NB4 (cell line): Measurements from ENCODE around the gene FRS2.
"Not testable (repeated sequence)": the region's sequence is repeated elsewhere in the genome, so short reads cannot be mapped to it uniquely, and the experiment has no call there.

Experiments
- DNase-seq: peaks from one replicate; pipeline ENCODE4 v3.0.0; 2010; ENCODE audit warnings: low read depth
- H3K4me3 ChIP-seq: one replicate; pipeline ENCODE4 v1.5.1; 2011; ENCODE audit warnings: mild to moderate bottlenecking, low read depth, low read length, moderate library complexity
- MYC ChIP-seq: IDR thresholded peaks from 2 replicates; pipeline ENCODE4 v1.6.1; 2011; ENCODE audit warnings: low read depth, low read length
- POLR2A ChIP-seq: IDR thresholded peaks from 2 replicates; pipeline ENCODE4 v1.6.1; 2011; ENCODE audit warnings: mild to moderate bottlenecking; ENCODE audit not compliant: insufficient read length; ENCODE audit errors: extremely low read depth
- TF ChIP-seq, protein P1 (sequence below): IDR thresholded peaks from 2 replicates; pipeline ENCODE4 v1.6.1; 2011; ENCODE audit warnings: low read depth, low read length
- TF ChIP-seq, protein P2 (sequence below): IDR thresholded peaks from one replicate; pipeline ENCODE4 v1.5.1; 2012; ENCODE audit warnings: low read depth, low read length

Gene FRS2

DNA sequence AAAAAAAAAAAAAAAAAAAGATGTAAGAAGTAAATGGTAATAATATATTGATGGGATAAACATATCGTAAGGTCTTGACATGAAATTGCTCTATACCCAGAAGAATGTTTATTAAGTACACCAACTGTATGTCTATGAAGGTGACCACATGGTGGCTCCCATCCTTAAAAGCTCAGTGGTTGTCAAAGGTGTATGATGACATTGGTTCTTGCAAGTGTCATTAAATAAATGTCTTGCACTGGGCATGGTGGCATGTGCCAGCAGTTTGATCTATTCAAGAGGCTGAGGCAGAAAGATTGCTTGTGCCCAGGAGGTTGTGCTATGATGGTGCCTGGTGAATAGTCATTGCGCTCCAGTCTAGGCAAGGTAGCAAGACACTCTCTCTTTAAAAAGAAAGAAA lies 125.5 kb downstream of the FRS2 start:
- no peak overlapping the region for H3K4me3 ChIP-seq
- peak; percentile 33 for DNase-seq
- TF ChIP-seq POLR2A (no peak), MYC (no peak)
- TF ChIP-seq, protein P1, sequence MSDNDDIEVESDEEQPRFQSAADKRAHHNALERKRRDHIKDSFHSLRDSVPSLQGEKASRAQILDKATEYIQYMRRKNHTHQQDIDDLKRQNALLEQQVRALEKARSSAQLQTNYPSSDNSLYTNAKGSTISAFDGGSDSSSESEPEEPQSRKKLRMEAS = no peak
- TF ChIP-seq, protein P2, sequence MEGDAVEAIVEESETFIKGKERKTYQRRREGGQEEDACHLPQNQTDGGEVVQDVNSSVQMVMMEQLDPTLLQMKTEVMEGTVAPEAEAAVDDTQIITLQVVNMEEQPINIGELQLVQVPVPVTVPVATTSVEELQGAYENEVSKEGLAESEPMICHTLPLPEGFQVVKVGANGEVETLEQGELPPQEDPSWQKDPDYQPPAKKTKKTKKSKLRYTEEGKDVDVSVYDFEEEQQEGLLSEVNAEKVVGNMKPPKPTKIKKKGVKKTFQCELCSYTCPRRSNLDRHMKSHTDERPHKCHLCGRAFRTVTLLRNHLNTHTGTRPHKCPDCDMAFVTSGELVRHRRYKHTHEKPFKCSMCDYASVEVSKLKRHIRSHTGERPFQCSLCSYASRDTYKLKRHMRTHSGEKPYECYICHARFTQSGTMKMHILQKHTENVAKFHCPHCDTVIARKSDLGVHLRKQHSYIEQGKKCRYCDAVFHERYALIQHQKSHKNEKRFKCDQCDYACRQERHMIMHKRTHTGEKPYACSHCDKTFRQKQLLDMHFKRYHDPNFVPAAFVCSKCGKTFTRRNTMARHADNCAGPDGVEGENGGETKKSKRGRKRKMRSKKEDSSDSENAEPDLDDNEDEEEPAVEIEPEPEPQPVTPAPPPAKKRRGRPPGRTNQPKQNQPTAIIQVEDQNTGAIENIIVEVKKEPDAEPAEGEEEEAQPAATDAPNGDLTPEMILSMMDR = no peak

- no peak for DNase-seq
- TF ChIP-seq, protein P2 = no peak
- TF ChIP-seq POLR2A = no peak
- TF ChIP-seq MYC = no peak
- no peak overlapping the region for H3K4me3 ChIP-seq
Observed at GRCh38 chr12:69598174-69598753, 128.1 kb downstream of the FRS2 start.

GRCh38 chr12:69600804-69601203 lies 130.6 kb downstream of the FRS2 start:
- H3K4me3 ChIP-seq = no peak overlapping the region
- DNase-seq = no peak
- no peak for TF ChIP-seq MYC

- DNase-seq = no peak
- H3K4me3 ChIP-seq = no peak overlapping the region
- TF ChIP-seq MYC (no peak), POLR2A (no peak)
- TF ChIP-seq, protein P2 = no peak
- TF ChIP-seq, protein P1 = no peak
Observed at GRCh38 chr12:69601962-69602685, 131.9 kb downstream of the FRS2 start.

DNA sequence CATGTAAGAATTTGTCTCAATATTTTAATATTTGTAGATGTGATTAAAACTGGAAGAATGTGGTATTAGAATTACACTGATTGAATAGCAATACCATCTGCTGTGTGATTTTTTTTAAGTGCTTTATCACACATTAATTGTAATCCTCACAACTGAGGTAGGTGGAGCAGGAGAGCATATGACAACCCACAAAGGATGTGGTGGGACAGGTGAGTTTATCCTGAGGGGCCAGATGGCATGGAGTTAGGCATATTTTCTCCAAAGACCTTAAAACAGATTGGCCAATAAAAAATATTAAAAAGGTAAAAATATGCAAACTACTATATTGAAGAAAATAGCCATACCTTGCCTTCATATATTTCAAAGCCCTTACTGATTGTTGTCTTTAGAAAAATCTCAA lies 132.8 kb downstream of the FRS2 start:
- TF ChIP-seq, protein P2 = peak; percentile 3
- TF ChIP-seq MYC = no peak
- DNase-seq = no peak
- no peak overlapping the region for H3K4me3 ChIP-seq

- not testable (repeated sequence) for DNase-seq, H3K4me3 ChIP-seq
Observed at GRCh38 chr12:69603556-69603955, 133.4 kb downstream of the FRS2 start.

DNA sequence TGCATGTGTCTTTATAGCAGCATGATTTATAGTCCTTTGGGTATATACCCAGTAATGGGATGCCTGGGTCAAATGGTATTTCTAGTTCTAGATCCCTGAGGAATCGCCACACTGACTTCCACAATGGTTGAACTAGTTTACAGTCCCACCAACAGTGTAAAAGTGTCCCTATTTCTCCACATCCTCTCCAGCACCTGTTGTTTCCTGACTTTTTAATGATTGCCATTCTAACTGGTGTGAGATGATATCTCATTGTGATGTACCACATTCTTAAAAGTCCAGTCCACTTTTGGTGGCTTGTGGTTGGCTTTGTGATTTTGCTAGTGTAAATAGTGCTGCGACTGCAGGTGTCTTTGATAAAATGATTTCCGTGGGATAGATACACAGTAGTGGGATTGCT lies 134.1 kb downstream of the FRS2 start:
- H3K4me3 ChIP-seq, DNase-seq: not testable (repeated sequence)

DNA sequence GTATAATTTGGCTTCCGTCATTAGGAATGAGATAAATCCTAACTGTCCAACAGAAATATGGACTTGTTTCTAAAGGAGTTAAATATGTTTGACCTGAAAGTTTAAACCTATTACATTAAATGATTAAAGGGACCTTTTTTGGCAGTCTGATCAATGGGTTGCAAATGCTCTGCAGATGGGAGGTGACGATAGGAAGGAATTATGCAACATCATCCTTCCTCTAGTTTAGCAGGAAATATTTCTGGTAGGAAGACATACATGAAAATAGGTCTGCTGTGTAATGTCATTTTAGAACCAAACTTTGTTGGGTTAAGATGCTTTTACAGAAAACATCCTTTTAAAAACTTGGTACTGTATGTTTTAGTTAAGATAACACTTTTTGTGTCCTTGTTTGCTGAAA lies 137.9 kb downstream of the FRS2 start:
- TF ChIP-seq, protein P2 = no peak
- TF ChIP-seq MYC (no peak), POLR2A (no peak)
- no peak overlapping the region for H3K4me3 ChIP-seq
- DNase-seq = no peak
